K562 (cell line): Measurements from ENCODE around the gene UHMK1. TPM values are rescaled to one million over a fixed set of nuclear protein-coding genes. Genes with fewer than 3 reads are reported as not detected.

Experiments
- ADNP ChIP-seq: fragments of 200-800 bp; sonication (Bioruptor generic); IDR thresholded peaks from 2 replicates; pipeline ENCODE4 v1.6.1; 2016; ENCODE audit warnings: missing genetic modification characterization, missing compliant biosample characterization
- FOSL1 ChIP-seq: fragments of 200-800 bp; sonication (Bioruptor generic); conservative IDR thresholded peaks from 2 replicates; pipeline ENCODE4 v1.6.1; 2016; ENCODE audit warnings: missing genetic modification characterization, missing compliant biosample characterization
- FOXP1 ChIP-seq: sonication (generic); formaldehyde crosslinking; IDR thresholded peaks from 2 replicates; pipeline ENCODE4 v1.8.0; 2022; ENCODE audit warnings: mild to moderate bottlenecking, missing genetic modification reagents
- LCOR ChIP-seq: sonication (generic); formaldehyde crosslinking; IDR thresholded peaks from 2 replicates; pipeline ENCODE4 v1.8.0; 2022; ENCODE audit warnings: mild to moderate bottlenecking, missing genetic modification reagents
- OTX1 ChIP-seq: fragments of 450-650 bp; formaldehyde crosslinking; IDR thresholded peaks from 2 replicates; pipeline ENCODE4 v1.4.0; 2022; ENCODE audit warnings: mild to moderate bottlenecking
- POLR2B ChIP-seq: fragments of 450-650 bp; IDR thresholded peaks from 2 replicates; pipeline ENCODE4 v1.6.1; 2018; ENCODE audit warnings: low read depth; ENCODE audit not compliant: partially characterized antibody
- RHOXF2B ChIP-seq: fragments of 250-450 bp; sonication (Bioruptor Pico); conservative IDR thresholded peaks from 2 replicates; pipeline ENCODE4 v1.5.1; 2021
- SAFB2 ChIP-seq: fragments of 200-400 bp; formaldehyde crosslinking; IDR thresholded peaks from 2 replicates; pipeline ENCODE4 v1.6.1; 2018; ENCODE audit warnings: borderline replicate concordance, low read length, low read depth, moderate library complexity; ENCODE audit not compliant: severe bottlenecking
- SMAD4 ChIP-seq: fragments of 250-450 bp; sonication (Bioruptor Pico); conservative IDR thresholded peaks from 2 replicates; pipeline ENCODE4 v1.8.0; 2021; ENCODE audit warnings: inconsistent platforms, mild to moderate bottlenecking, moderate library complexity
- SMC3 ChIP-seq: conservative IDR thresholded peaks from 2 replicates; pipeline ENCODE4 v1.6.1; 2011; ENCODE audit warnings: low read depth, low read length, improper control_type of control experiment; ENCODE audit not compliant: insufficient read depth
- SPI1 ChIP-seq: IDR thresholded peaks from 2 replicates; pipeline ENCODE4 v1.6.1; 2011; ENCODE audit warnings: low read depth, low read length, control low read depth, borderline replicate concordance
- SRF ChIP-seq, 2 experiments: fragments of 250-450, 450-650 bp in 1 of 2; sonication (Bioruptor Pico) in 1 of 2; sonication (generic) in 1 of 2; formaldehyde crosslinking; IDR thresholded peaks; 2 replicates each; pipeline versions ENCODE4 v1.5.0 to v1.5.1; 2020 to 2022; ENCODE audit warnings: mild to moderate bottlenecking in 1 of 2, missing genetic modification reagents in 1 of 2
- THAP12 ChIP-seq: fragments of 250-450 bp; sonication (Bioruptor Pico); IDR thresholded peaks from 2 replicates; pipeline ENCODE4 v1.9.0; 2021; ENCODE audit warnings: mild to moderate bottlenecking, inconsistent platforms
- YY1 ChIP-seq, 3 experiments: IDR thresholded peaks; 2 replicates each; pipeline ENCODE4 v1.6.1; 2011; ENCODE audit warnings: low read length in 2 of 3, mild to moderate bottlenecking in 2 of 3, moderate library complexity in 2 of 3, borderline replicate concordance in 1 of 3, control low read depth in 1 of 3, low read depth in 1 of 3; ENCODE audit not compliant: insufficient read depth in 3 of 3, insufficient replicate concordance in 2 of 3, control insufficient read depth in 1 of 3, insufficient read length in 1 of 3; ENCODE audit errors: extremely low read depth in 1 of 3
- ZBTB33 ChIP-seq: sonication (generic); formaldehyde crosslinking; IDR thresholded peaks from 2 replicates; pipeline ENCODE4 v1.8.1; 2023; ENCODE audit warnings: mild to moderate bottlenecking, missing genetic modification reagents
- ZNF274 ChIP-seq: IDR thresholded peaks from 2 replicates; pipeline ENCODE4 v1.6.1; 2011; ENCODE audit warnings: low read depth, mild to moderate bottlenecking, low read length, moderate library complexity, borderline replicate concordance
- ZNF280A ChIP-seq: fragments of 450-650 bp; IDR thresholded peaks from 2 replicates; pipeline ENCODE4 v1.6.1; 2018; ENCODE audit warnings: mild to moderate bottlenecking, low read depth; ENCODE audit not compliant: partially characterized antibody
- polyA plus RNA-seq, 8 experiments: library from polyadenylated mRNA; depleted of rRNA in 4 of 8; stranded (reverse) in 5 of 8; unstranded in 3 of 8; fragments of >200 nt; fragmentation: Nextera tagmentation in 2 of 8; fragmentation: Illumina TruSeq in 1 of 8; extraction: Ambion mirVana in 2 of 8; extraction: Trizol in 1 of 8; gene quantifications; 2 replicates each; pipeline versions ENCODE4 v1.2.1 to v1.2.3, GENCODE V29; 2011 to 2014; ENCODE audit warnings: inconsistent platforms in 1 of 8, missing spikeins in 1 of 8
- total RNA-seq, 7 experiments: library from RNA; depleted of rRNA in 6 of 7; stranded (reverse); fragments of >200 nt in 6 of 7; fragmentation: Illumina TruSeq in 2 of 7; extraction: Trizol in 2 of 7; gene quantifications; 2 replicates each; pipeline versions ENCODE4 v1.2.1 to v1.2.3, GENCODE V29; 2011 to 2021; ENCODE audit warnings: low replicate concordance in 1 of 7
- TF ChIP-seq, protein P1 (sequence below): sonication (generic); formaldehyde crosslinking; IDR thresholded peaks from 2 replicates; pipeline ENCODE4 v1.9.0; 2022; ENCODE audit warnings: mild to moderate bottlenecking, missing genetic modification reagents

UHMK1 gene
- total and polyA plus RNA-seq, 9 of the 15 experiments (the other 6 are each of a cell fraction or from before 2014, with no cell fraction given) = 13.1 to 72.4 (median 38.3) TPM

- TF ChIP-seq ADNP (tag) = no peak
- TF ChIP-seq OTX1 = 0 out of 2 replicates have a peak, but pooled peaks have one; percentile 14
- peak; percentile 35; the same call in 1 of the 2 replicates for TF ChIP-seq FOSL1 (tag)
- peak; percentile 81 for TF ChIP-seq THAP12 (CRISPR knock-in tag)
- TF ChIP-seq LCOR (CRISPR knock-in tag) = peak; percentile 68; the same call in 1 of the 2 replicates
- TF ChIP-seq, protein P1, sequence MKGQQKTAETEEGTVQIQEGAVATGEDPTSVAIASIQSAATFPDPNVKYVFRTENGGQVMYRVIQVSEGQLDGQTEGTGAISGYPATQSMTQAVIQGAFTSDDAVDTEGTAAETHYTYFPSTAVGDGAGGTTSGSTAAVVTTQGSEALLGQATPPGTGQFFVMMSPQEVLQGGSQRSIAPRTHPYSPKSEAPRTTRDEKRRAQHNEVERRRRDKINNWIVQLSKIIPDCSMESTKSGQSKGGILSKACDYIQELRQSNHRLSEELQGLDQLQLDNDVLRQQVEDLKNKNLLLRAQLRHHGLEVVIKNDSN (CRISPR knock-in tag) = peak; percentile 21; the same call in 1 of the 2 replicates
- TF ChIP-seq ZBTB33 (CRISPR knock-in tag) = 0 out of 2 replicates have a peak, but pooled peaks have one; percentile 16
- peak; percentile 90 for TF ChIP-seq POLR2B
- TF ChIP-seq SMAD4 (CRISPR knock-in tag) = peak; percentile 27; the same call in 1 of the 2 replicates
- 0 out of 4 replicates have a peak, but pooled peaks of 1 of the 2 experiments have one; percentile 26 for TF ChIP-seq SRF (CRISPR knock-in tag; IDR thresholded peaks at IDR 0.05)
- TF ChIP-seq ZNF274 = peak; percentile 53; the same call in 1 of the 2 replicates
- no peak for TF ChIP-seq SAFB2
- 0 out of 2 replicates have a peak, but pooled peaks have one; percentile 20 for TF ChIP-seq SPI1
- peak; percentile 75 to 97 (median 95) for TF ChIP-seq YY1 (IDR thresholded peaks at IDR 0.05; ENCODE audit: borderline replicate concordance in 1 of 3, control insufficient read depth in 1 of 3, extremely low read depth in 1 of 3, insufficient read depth in 3 of 3, insufficient read length in 1 of 3, insufficient replicate concordance in 2 of 3, low read depth in 1 of 3, low read length in 2 of 3)
- TF ChIP-seq FOXP1 (CRISPR knock-in tag) = peak; percentile 81
- TF ChIP-seq ZNF280A = no peak
- no peak for TF ChIP-seq SMC3
- TF ChIP-seq RHOXF2B (CRISPR knock-in tag) = no peak
These were observed at the start of gene UHMK1 (continued) for GRCh38 chr1:162497723-162498495.
